Immature natural killer cell (primary cell): ENCODE data around the gene BACH2. TPM values are rescaled to one million over a fixed set of nuclear protein-coding genes. Genes with fewer than 3 reads are reported as not detected.
"Not testable (repeated sequence)": the region's sequence is repeated elsewhere in the genome, so short reads cannot be mapped to it uniquely, and the experiment has no call there.

Experiments
- DNase-seq, 3 donors: peaks; one replicate each; pipeline ENCODE4 v3.0.0; 2022; ENCODE audit warnings: mixed read lengths in 1 of 3
- H3K27ac Mint-ChIP-seq, 6 donors: one replicate each; pipeline ENCODE4 v1.8.0; 2020; ENCODE audit warnings: mixed read lengths in 6 of 6, mild to moderate bottlenecking in 5 of 6, inconsistent platforms in 4 of 6, moderate library complexity in 3 of 6
- H3K27me3 Mint-ChIP-seq, 3 donors: one replicate each; pipeline ENCODE4 v1.8.0; 2020 to 2021; ENCODE audit warnings: low read depth in 3 of 3, mild to moderate bottlenecking in 3 of 3, mixed read lengths in 3 of 3, moderate library complexity in 3 of 3, inconsistent platforms in 1 of 3
- H3K36me3 Mint-ChIP-seq, 3 donors: one replicate each; pipeline ENCODE4 v1.8.0; 2020; ENCODE audit warnings: mixed read lengths in 3 of 3, inconsistent platforms in 2 of 3, mild to moderate bottlenecking in 2 of 3
- H3K4me1 Mint-ChIP-seq, 2 donors: one replicate each; pipeline ENCODE4 v1.8.0; 2020; ENCODE audit warnings: inconsistent platforms in 2 of 2, mild to moderate bottlenecking in 2 of 2, mixed read lengths in 2 of 2, moderate library complexity in 1 of 2
- H3K4me3 Mint-ChIP-seq, 5 donors: one replicate each; pipeline ENCODE4 v1.8.0; 2020; ENCODE audit warnings: mild to moderate bottlenecking in 5 of 5, mixed read lengths in 5 of 5, inconsistent platforms in 3 of 5, moderate library complexity in 3 of 5
- H3K9me3 Mint-ChIP-seq, 6 donors: one replicate each; pipeline ENCODE4 v1.8.0; 2020; ENCODE audit warnings: mild to moderate bottlenecking in 6 of 6, mixed read lengths in 6 of 6, inconsistent platforms in 4 of 6, moderate library complexity in 3 of 6
- polyA plus RNA-seq, 3 donors: library from polyadenylated mRNA; unstranded; fragments of 300-500 nt; fragmentation: Illumina TruSeq; gene quantifications; one replicate each; pipeline ENCODE4 v1.2.3, GENCODE V29; 2021

BACH2 gene
- polyA plus RNA-seq, 3 donors from 2014 or later = 2.3 to 8.1 (median 8.0) TPM

DNA sequence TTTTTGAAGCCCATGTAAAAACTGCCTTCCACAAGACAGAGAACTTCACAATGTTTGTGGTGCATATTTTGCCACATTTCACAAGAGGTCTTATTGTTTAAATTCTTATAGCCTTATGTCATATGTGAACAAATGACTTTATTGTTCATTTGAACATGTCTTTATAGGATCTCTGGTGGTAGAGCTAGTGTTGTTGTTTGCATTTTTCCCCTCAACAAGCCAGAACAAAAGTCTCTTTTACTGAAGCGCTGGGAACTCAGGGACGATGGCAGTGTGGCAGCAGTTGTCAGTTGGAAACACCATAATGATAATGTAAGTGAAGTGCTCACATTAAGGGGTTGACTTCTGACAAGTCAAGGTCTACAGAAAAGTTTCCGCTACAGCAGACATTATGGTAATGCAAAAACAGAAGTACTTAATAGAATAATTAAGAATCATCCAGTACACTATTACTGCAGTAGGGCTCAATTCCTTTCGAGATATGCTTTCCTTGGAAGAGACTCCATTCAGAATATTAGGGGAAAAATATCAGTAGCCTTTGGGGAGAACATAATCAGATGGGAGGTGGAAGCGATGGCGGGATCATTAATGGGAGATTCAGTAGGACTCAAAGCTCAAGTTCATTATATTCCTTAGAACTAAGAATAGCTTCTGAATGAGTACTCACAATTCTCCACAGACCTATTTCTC, 222.3 kb downstream of the BACH2 start:
- H3K36me3 Mint-ChIP-seq = peaks cover 5 to 12% (median 11%) of the 10 kb centered on the region in 3 donors
- H3K4me1 Mint-ChIP-seq = peaks cover 52 to 78% of the 10 kb centered on the region in 2 donors
- peak overlapping the region in 1 of 6 donors; percentile 5 for H3K27ac Mint-ChIP-seq
- DNase-seq = no peak
- H3K27me3 Mint-ChIP-seq = peaks cover 2 to 4% (median 3%) of the 10 kb centered on the region in 3 donors
- no peak overlapping the region for H3K4me3 Mint-ChIP-seq
- no peaks in the 10 kb centered on the region for H3K9me3 Mint-ChIP-seq

DNA sequence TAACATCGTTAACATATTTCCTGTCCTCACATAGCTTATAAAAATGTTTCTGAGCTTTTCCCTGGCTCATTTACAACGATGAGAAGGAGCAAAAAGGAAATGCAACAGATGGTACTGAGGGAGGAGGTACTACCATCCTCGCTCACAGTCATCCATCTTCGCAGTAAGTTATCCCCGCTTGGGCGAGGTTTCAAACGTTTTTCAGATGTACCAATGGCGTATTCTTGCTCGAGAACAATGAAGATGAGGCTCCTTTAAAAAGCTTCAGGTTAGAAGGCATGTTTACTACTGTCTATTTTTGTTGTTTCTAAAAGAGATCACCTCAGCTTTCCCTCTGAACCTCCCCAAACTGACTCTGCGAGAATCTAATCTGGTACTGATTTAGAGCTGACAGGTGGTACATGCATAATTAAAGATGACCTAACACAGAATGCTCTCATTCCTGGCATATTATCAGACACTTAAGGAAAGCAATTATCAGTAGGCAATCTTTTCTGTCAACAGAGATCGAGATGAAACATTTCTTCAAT, 223.6 kb downstream of the BACH2 start:
- Mint-ChIP-seq H3K9me3 (no peaks in the 10 kb centered on the region), H3K27ac (peak overlapping the region in 2 of 6 donors; percentile 0 to 53), H3K4me3 (no peak overlapping the region), H3K4me1 (peaks cover 47 to 76% of the 10 kb centered on the region in 2 donors), H3K27me3 (peaks cover 0 to 3% (median 2%) of the 10 kb centered on the region in 3 donors), H3K36me3 (peaks cover 7 to 14% (median 11%) of the 10 kb centered on the region in 3 donors)
- DNase-seq = no peak

DNA sequence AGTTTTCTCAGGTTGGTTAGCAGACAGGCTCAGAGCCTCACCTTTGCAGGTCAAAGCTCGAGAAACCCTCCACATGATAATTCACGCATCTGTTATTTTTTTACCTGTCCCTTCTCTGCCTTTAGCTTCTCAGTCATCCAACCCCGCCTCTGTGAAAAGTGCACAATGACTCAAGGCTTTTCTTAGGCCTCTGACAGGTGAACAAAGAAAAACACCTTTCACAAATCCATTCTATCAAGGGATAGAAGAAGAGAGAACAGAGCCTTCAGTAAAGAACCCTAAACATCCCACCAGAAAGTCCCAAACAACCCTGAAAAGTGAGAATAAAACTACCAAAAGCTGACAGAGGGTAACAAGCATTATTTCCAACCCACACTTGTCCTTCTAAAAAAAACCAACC, 224.1 kb downstream of the BACH2 start:
- Mint-ChIP-seq H3K4me3 (no peak overlapping the region), H3K9me3 (no peaks in the 10 kb centered on the region), H3K27ac (peak overlapping the region in 2 of 6 donors; percentile 53 to 64), H3K27me3 (peaks cover 0 to 3% (median 2%) of the 10 kb centered on the region in 3 donors), H3K36me3 (peaks cover 7 to 14% (median 11%) of the 10 kb centered on the region in 3 donors), H3K4me1 (peaks cover 42 to 76% of the 10 kb centered on the region in 2 donors)
- DNase-seq = no peak

- H3K36me3 Mint-ChIP-seq = peaks cover 11 to 18% (median 17%) of the 10 kb centered on the region in 3 donors
- peaks cover 0 to 2% (median 0%) of the 10 kb centered on the region in 3 donors for H3K27me3 Mint-ChIP-seq
- no peak for DNase-seq
- H3K4me3 Mint-ChIP-seq = no peak overlapping the region
- H3K9me3 Mint-ChIP-seq = no peaks in the 10 kb centered on the region
- peaks cover 46 to 71% of the 10 kb centered on the region in 2 donors for H3K4me1 Mint-ChIP-seq
- H3K27ac Mint-ChIP-seq = peak overlapping the region in 1 of 6 donors; percentile 42
These were observed 227.7 kb downstream of the BACH2 start for GRCh38 chr6:90068703-90069523.

GRCh38 chr6:90068264-90068663, 228.4 kb downstream of the BACH2 start:
- no peak overlapping the region for H3K4me3 Mint-ChIP-seq
- H3K4me1 Mint-ChIP-seq = peaks cover 48 to 65% of the 10 kb centered on the region in 2 donors
- H3K27me3 Mint-ChIP-seq = peaks cover 0 to 2% (median 0%) of the 10 kb centered on the region in 3 donors
- H3K9me3 Mint-ChIP-seq = no peaks in the 10 kb centered on the region
- no peak for DNase-seq
- H3K36me3 Mint-ChIP-seq = peaks cover 11 to 18% (median 17%) of the 10 kb centered on the region in 3 donors
- no peak overlapping the region for H3K27ac Mint-ChIP-seq

DNA sequence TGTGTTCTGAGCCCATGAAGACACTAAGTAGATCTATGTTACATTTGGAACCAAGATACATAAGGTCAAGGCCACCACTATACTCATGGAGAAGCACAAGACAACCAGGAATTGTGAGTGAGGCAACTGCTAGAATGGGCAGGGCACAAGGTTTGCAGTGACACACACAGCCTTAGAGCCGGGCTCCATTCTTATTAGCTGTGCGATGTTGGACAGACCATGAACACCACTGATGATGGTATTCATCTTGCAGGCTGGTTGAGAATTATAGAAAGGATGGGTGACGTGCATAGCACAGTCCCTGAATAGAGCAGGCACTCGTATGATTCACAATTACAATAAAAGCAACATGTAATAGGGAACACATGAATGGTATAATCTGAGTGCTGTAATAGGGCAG, 229.9 kb downstream of the BACH2 start:
- H3K4me1 Mint-ChIP-seq = peaks cover 38 to 50% of the 10 kb centered on the region in 2 donors

DNA sequence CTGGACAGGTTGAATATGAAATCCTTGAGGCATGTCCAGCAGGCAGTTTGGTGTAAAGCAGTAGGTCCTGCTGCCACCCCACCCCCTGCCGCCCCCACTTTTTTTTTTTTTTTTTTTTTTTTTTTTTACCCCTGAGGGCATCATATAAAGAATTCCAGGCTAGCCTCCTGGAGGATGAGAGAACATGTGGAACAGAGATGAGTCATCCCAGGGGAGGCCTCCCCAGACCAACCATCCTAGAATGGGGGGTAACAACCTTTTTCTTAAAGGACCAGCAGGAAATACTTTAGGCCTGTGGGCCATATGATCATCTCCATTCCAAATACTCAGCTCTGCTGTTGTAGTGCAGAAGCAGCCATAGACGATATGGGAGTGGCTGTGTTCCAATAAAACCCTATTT, 231.5 kb downstream of the BACH2 start:
- H3K4me1 Mint-ChIP-seq = peaks cover 31 to 38% of the 10 kb centered on the region in 2 donors
- no peak overlapping the region for H3K27ac Mint-ChIP-seq
- no peak overlapping the region for H3K4me3 Mint-ChIP-seq
- peaks cover 5 to 12% (median 11%) of the 10 kb centered on the region in 3 donors for H3K36me3 Mint-ChIP-seq
- H3K27me3 Mint-ChIP-seq = no peaks in the 10 kb centered on the region
- no peaks in the 10 kb centered on the region for H3K9me3 Mint-ChIP-seq
- no peak for DNase-seq

More for the DNA sequence above, 229.9 kb downstream of the BACH2 start:
- H3K4me3 Mint-ChIP-seq = no peak overlapping the region
- no peak for DNase-seq
- H3K36me3 Mint-ChIP-seq = peaks cover 11 to 18% (median 13%) of the 10 kb centered on the region in 3 donors
- H3K9me3 Mint-ChIP-seq = no peaks in the 10 kb centered on the region
- peaks cover 0 to under 1% (median 0%) of the 10 kb centered on the region in 3 donors for H3K27me3 Mint-ChIP-seq
- H3K27ac Mint-ChIP-seq = peak overlapping the region in 1 of 6 donors; percentile 64

DNA sequence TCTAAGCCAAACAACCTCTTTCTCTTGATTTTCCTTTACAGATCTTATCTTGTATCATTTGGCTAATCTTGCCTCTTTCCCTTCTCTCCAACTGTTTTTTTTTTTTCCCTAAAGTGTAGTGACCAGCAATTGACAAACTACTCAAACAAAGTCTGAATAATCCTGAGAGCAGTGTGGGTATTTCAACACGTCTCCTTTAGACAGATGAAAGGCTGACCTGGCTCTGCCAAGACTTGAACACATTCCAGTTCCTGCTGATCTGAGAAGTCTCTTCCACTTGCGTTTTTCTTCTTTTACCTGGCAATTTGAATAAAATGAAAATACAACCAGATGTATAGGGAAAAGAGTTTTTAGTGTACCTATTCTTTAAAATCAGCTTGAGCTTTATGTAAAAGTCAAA, 234.0 kb downstream of the BACH2 start:
- Mint-ChIP-seq H3K4me1 (peaks cover 20 to 23% of the 10 kb centered on the region in 2 donors), H3K27ac (no peak overlapping the region), H3K36me3 (peaks cover 4 to 8% (median 8%) of the 10 kb centered on the region in 3 donors), H3K9me3 (no peaks in the 10 kb centered on the region), H3K4me3 (no peak overlapping the region), H3K27me3 (no peaks in the 10 kb centered on the region)
- DNase-seq = no peak

DNA sequence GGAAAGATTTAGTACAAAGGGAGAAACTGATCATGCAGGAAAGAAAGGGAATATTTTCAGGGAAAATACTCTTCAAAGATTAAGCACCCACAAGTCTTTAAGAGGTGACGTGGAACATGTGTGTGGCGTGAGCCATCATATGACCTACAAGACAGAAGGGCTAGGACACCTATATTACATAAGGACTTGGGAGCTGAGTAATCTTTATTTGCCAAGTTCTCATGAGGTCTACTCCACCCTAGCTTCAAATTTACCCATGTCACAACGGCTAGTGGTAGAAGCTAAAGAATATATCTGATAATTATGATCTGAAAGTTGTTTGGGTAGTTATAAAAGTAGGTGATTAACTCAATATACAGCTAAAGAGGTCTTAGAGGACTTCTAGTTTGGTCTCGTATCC, 234.6 kb downstream of the BACH2 start:
- Mint-ChIP-seq H3K4me3 (no peak overlapping the region), H3K27ac (no peak overlapping the region), H3K9me3 (no peaks in the 10 kb centered on the region), H3K27me3 (no peaks in the 10 kb centered on the region), H3K36me3 (peaks cover 4 to 7% (median 6%) of the 10 kb centered on the region in 3 donors), H3K4me1 (peaks cover 18% of the 10 kb centered on the region in 2 donors)
- DNase-seq = no peak

DNA sequence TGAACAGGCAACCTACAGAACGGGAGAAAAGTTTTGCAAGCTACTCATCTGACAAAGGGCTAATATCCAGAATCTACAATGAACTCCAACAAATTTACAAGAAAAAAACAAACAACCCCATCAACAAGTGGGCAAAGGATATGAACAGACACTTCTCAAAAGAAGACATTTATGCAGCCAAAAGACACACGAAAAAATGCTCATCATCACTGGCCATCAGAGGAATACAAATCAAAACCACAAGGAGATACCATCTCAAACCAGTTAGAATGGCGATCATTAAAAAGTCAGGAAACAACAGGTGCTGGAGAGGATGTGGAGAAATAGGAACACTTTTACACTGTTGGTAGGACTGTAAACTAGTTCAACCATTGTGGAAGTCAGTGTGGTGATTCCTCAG, 237.5 kb downstream of the BACH2 start:
- Mint-ChIP-seq H3K36me3 (peaks cover 3 to 11% (median 4%) of the 10 kb centered on the region in 3 donors), H3K4me1 (peaks cover 12 to 19% of the 10 kb centered on the region in 2 donors)
- H3K27ac Mint-ChIP-seq, DNase-seq, H3K4me3 Mint-ChIP-seq, H3K27me3 Mint-ChIP-seq, H3K9me3 Mint-ChIP-seq: not testable (repeated sequence)

DNA sequence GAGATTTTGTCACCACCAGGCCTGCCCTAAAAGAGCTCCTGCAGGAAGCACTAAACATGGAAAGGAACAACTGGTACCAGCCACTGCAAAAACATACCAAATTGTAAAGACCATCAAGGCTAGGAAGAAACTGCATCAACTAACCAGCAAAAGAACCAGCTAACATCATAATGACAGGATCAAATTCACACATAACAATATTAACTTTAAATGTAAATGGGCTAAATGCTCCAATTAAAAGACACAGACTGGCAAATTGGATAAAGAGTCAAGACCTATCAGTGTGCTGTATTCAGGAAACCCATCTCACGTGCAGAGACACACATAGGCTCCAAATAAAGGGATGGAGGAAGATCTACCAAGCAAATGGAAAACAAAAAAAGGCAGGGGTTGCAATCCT, 240.7 kb downstream of the BACH2 start:
- DNase-seq, H3K27ac Mint-ChIP-seq, H3K9me3 Mint-ChIP-seq, H3K27me3 Mint-ChIP-seq, H3K4me3 Mint-ChIP-seq: not testable (repeated sequence)
- Mint-ChIP-seq H3K4me1 (peaks cover 7 to 25% of the 10 kb centered on the region in 2 donors), H3K36me3 (peaks cover 3 to 11% (median 4%) of the 10 kb centered on the region in 3 donors)

DNA sequence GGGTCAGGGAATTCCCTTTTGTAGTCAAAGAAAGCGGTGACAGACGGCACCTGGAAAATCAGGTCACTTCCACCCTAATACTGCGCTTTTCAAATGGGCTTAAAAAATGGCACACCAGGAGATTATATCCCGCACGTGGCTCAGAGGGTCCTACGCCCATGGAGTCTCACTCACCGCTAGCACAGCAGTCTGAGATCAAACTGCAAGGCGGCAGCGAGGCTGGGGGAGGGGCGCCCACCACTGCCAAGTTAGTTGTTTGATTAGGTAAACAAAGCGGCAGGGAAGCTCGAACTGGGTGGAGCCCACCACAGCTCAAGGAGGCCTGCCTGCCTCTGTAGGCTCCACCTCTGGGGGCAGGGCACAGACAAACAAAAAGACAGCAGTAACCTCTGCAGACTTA, 242.4 kb downstream of the BACH2 start:
- peaks cover 7 to 28% of the 10 kb centered on the region in 2 donors for H3K4me1 Mint-ChIP-seq
- H3K9me3 Mint-ChIP-seq, H3K27ac Mint-ChIP-seq, H3K36me3 Mint-ChIP-seq, DNase-seq, H3K27me3 Mint-ChIP-seq, H3K4me3 Mint-ChIP-seq: not testable (repeated sequence)

GRCh38 chr6:90053614-90054013, 243.0 kb downstream of the BACH2 start:
- H3K4me1 Mint-ChIP-seq = peaks cover 7 to 34% of the 10 kb centered on the region in 2 donors
- no peak for DNase-seq
- peaks cover 0 to 7% (median 4%) of the 10 kb centered on the region in 3 donors for H3K36me3 Mint-ChIP-seq
- H3K27ac Mint-ChIP-seq = no peak overlapping the region
- peaks cover 0 to 5% (median 2%) of the 10 kb centered on the region in 3 donors for H3K27me3 Mint-ChIP-seq
- H3K9me3 Mint-ChIP-seq = peaks cover 0 to 5% (median under 1%) of the 10 kb centered on the region in 6 donors
- H3K4me3 Mint-ChIP-seq = no peak overlapping the region
